Activated B cell treated with CpG ODN at 0.5 μM for 24 hours (primary cell): Measurements from ENCODE around the gene PPIB. TPM values are rescaled to one million over a fixed set of nuclear protein-coding genes. Genes with fewer than 3 reads are reported as not detected.
A peak's percentile ranks its signal among the peaks of the same experiment; 100 is the strongest.

Experiments
- ATAC-seq: fragments of 200-7000 bp; cut with Tn5 transposase; one replicate; pipeline ENCODE4 v1.10.0; 2021; ENCODE audit warnings: low read depth, mild to moderate bottlenecking, moderate library complexity
- CTCF ChIA-PET: fragments of 350-600 bp; sonication (Branson Sonifier 250); formaldehyde crosslinking; loops from one replicate; lab custom pipeline; 2021; ENCODE audit warnings: antibody characterized with exemption; lab: Charles Lee
- POLR2A ChIA-PET: fragments of 350-600 bp; sonication (Branson Sonifier 250); formaldehyde crosslinking; loops from one replicate; lab custom pipeline; 2021; ENCODE audit warnings: antibody characterized with exemption; lab: Charles Lee
- DNase-seq: peaks from one replicate; pipeline ENCODE4 v3.0.0; 2022
- H3K27ac Mint-ChIP-seq: one replicate; pipeline ENCODE4 v1.8.0; 2020; ENCODE audit warnings: mixed read lengths
- H3K27me3 Mint-ChIP-seq: one replicate; pipeline ENCODE4 v1.8.0; 2021; ENCODE audit warnings: mixed read lengths
- H3K36me3 Mint-ChIP-seq: one replicate; pipeline ENCODE4 v1.8.0; 2021; ENCODE audit warnings: low read depth, mixed read lengths
- H3K4me1 Mint-ChIP-seq: one replicate; pipeline ENCODE4 v1.8.0; 2021; ENCODE audit warnings: mixed read lengths
- H3K4me3 Mint-ChIP-seq: one replicate; pipeline ENCODE4 v1.8.0; 2020; ENCODE audit warnings: mild to moderate bottlenecking, mixed read lengths
- H3K9me3 Mint-ChIP-seq: one replicate; pipeline ENCODE4 v1.8.0; 2020; ENCODE audit warnings: mixed read lengths
- CTCF ChIP-seq: fragments of 200-600 bp; IDR thresholded peaks from one replicate; pipeline ENCODE4 v1.8.0; 2022; ENCODE audit warnings: antibody characterized with exemption, mild to moderate bottlenecking
- intact Hi-C: fragments of 100-400 bp; cut with micrococcal nuclease; formaldehyde crosslinking; loops from one replicate; pipeline ENCODE4 v1.15.1; 2024
- total RNA-seq: library from RNA; stranded (reverse); gene quantifications from 2 replicates; pipeline ENCODE4 v1.2.3, GENCODE V29; 2022

The PPIB gene
- 225 and 227 TPM in 2 replicates for total RNA-seq

GRCh38 chr15:64162869-64163658 is at the start of gene PPIB:
TSS of gene PPIB (minus strand) at chr15:64163022. CDS start at chr15:64162986, 36 bp downstream.
- H3K27ac Mint-ChIP-seq, result peak within 1 kb of the TSS; percentile 99
- no peak for TF ChIP-seq CTCF
- H3K4me3 Mint-ChIP-seq, result peak within 1 kb of the TSS; percentile 88
- intact Hi-C loops, result loop anchor here (1.0 to 5.0 kb wide), 6 partner anchors 10 to 539 kb away; partner anchors contain the start of genes CSNK1G1 and TRIP4
- H3K27me3 Mint-ChIP-seq, result no peaks in the 10 kb centered on the region
- POLR2A ChIA-PET, result interaction anchor here (0.5 to 5.2 kb wide), 27 partner anchors 12 to 1142 kb away, joined by 3 to 124 read pairs (median 5); partner anchors contain the start of genes CIAO2A, CLPX, CSNK1G1 and HERC1
- peaks cover 32% of the 10 kb centered on the region for H3K36me3 Mint-ChIP-seq
- peak; percentile 91 for DNase-seq
- H3K4me1 Mint-ChIP-seq, result peaks cover 55% of the 10 kb centered on the region
- ATAC-seq, result peak; percentile 92
- CTCF ChIA-PET, result interaction anchor here (1.1 to 4.0 kb wide), 4 partner anchors 10 to 296 kb away, joined by 3 to 37 read pairs (median 7); partner anchors contain the start of gene SNX22
- no peaks in the 10 kb centered on the region for H3K9me3 Mint-ChIP-seq

- ChIA-PET POLR2A (no interaction called here), CTCF (no interaction called here)
- intact Hi-C loops, result no loop called here
- no peaks in the 10 kb centered on the region for H3K9me3 Mint-ChIP-seq
- DNase-seq (no peak), ATAC-seq (no peak)
- no peaks in the 10 kb centered on the region for H3K27me3 Mint-ChIP-seq
- peaks cover 36% of the 10 kb centered on the region for H3K36me3 Mint-ChIP-seq
- no peak for TF ChIP-seq CTCF
- no peaks in the 10 kb centered on the region for H3K4me1 Mint-ChIP-seq
- H3K4me3 Mint-ChIP-seq, result no peak overlapping the region
- H3K27ac Mint-ChIP-seq, result no peak overlapping the region
These were observed 48.9 kb upstream of the PPIB start for GRCh38 chr15:64211696-64212095.

GRCh38 chr15:64210371-64210770 is 47.5 kb upstream of the PPIB start:
- ChIA-PET POLR2A (interaction anchor here (0.6 kb wide), 1 partner anchor 121 kb away, joined by 5 read pairs; no protein-coding TSS in a partner anchor), CTCF (interaction anchor here (0.9 to 1.0 kb wide), 4 partner anchors 249 to 518 kb away, joined by 3 to 5 read pairs (median 4); partner anchors contain the start of gene ZNF609)
- H3K9me3 Mint-ChIP-seq, result no peaks in the 10 kb centered on the region
- no peaks in the 10 kb centered on the region for H3K27me3 Mint-ChIP-seq
- H3K27ac Mint-ChIP-seq, result no peak overlapping the region
- no peaks in the 10 kb centered on the region for H3K4me1 Mint-ChIP-seq
- peaks cover 32% of the 10 kb centered on the region for H3K36me3 Mint-ChIP-seq
- no peak for TF ChIP-seq CTCF
- H3K4me3 Mint-ChIP-seq, result no peak overlapping the region
- DNase-seq (no peak), ATAC-seq (no peak)
- intact Hi-C loops, result no loop called here

GRCh38 chr15:64209680-64210334 is 47.0 kb upstream of the PPIB start:
- CTCF ChIA-PET, result interaction anchor here (0.9 to 1.0 kb wide), 4 partner anchors 250 to 518 kb away, joined by 3 to 5 read pairs (median 4); partner anchors contain the start of gene ZNF609
- no peak for TF ChIP-seq CTCF
- no peak overlapping the region for H3K27ac Mint-ChIP-seq
- no peaks in the 10 kb centered on the region for H3K27me3 Mint-ChIP-seq
- H3K4me3 Mint-ChIP-seq, result no peak overlapping the region
- intact Hi-C loops, result loop anchor here (1.0 to 10.0 kb wide), 2 partner anchors 445 to 518 kb away; no protein-coding TSS in a partner anchor
- peak; percentile 10 for ATAC-seq
- no peak for DNase-seq
- peaks cover 37% of the 10 kb centered on the region for H3K36me3 Mint-ChIP-seq
- no peaks in the 10 kb centered on the region for H3K4me1 Mint-ChIP-seq
- no peaks in the 10 kb centered on the region for H3K9me3 Mint-ChIP-seq
- POLR2A ChIA-PET, result no interaction called here
